Liver (tissue), 3 donors: Measurements from ENCODE around the gene NOTCH4.

ENCODE experiments used
- CTCF ChIP-seq: fragments of 150-350 bp; IDR thresholded peaks from 2 replicates; pipeline ENCODE4 v1.5.1; 2017; ENCODE audit warnings: improper control_type of control experiment, low read depth, low read length; ENCODE audit not compliant: missing input control
- HNF4A ChIP-seq, 2 donors: conservative IDR thresholded peaks; 2 replicates each; pipeline ENCODE4 v1.6.1; 2016; ENCODE audit warnings: antibody characterized with exemption in 2 of 2, mild to moderate bottlenecking in 2 of 2
- NR2F2 ChIP-seq: IDR thresholded peaks from 2 replicates; pipeline ENCODE4 v1.6.1; 2016; ENCODE audit warnings: antibody characterized with exemption
- ZBTB33 ChIP-seq: IDR thresholded peaks from 2 replicates; pipeline ENCODE4 v1.6.1; 2016; ENCODE audit warnings: antibody characterized with exemption
- donor health status: healthy.
- donor health status: healthy.

- TF ChIP-seq NR2F2 (no peak), CTCF (no peak), HNF4A (conservative IDR thresholded peaks at IDR 0.05) (no peak), ZBTB33 (no peak)
Observed at GRCh38 chr6:32171234-32171633, 52.6 kb downstream of the NOTCH4 start.
